GM18868 (cell line): ENCODE measurements around the gene ACBD4.

Experiments
- ATAC-seq: cut with Tn5 transposase; IDR thresholded peaks from one replicate; pipeline ENCODE4 v1.9.1; 2021; ENCODE audit warnings: mild to moderate bottlenecking, moderate library complexity; ENCODE audit not compliant: unreplicated experiment

The ACBD4 gene

GRCh38 chr17:45132572-45133463 is 2.7 kb upstream of the ACBD4 start:
- no peak for ATAC-seq

- ATAC-seq, result no peak
These were observed 698 bp downstream of the ACBD4 start for GRCh38 chr17:45135978-45136791.

DNA sequence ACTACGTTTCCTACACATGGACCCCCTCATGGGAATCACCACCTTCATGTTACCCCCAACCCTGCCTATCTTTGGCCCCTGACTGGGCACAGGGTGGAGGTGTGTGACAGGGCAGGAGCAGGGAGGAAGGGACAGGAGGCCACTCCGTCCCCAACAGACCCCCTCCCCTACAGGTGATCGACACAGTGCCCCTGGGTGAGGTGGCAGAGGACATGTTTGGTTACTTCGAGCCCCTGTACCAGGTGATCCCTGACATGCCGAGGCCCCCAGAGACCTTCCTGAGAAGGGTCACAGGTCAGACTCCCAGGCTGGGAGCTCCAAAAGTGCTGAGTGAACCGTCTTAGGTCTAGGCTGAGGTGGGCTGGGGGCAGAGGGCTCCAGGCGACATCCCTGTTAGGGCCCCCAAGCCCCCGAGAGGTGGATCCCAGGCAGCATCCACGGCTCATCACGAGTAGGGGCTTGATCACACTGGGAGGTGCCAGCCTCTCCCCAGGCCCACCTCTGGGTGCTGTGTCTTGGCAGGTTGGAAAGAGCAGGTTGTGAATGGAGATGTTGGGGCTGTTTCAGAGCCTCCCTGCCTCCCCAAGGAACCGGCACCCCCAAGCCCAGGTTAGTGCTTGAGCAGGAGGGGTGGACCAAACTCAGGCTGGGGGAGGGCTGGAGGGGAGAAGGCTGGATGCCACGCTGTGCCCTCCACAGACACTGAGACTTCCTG is 1.5 kb downstream of the ACBD4 start:
- no peak for ATAC-seq

DNA sequence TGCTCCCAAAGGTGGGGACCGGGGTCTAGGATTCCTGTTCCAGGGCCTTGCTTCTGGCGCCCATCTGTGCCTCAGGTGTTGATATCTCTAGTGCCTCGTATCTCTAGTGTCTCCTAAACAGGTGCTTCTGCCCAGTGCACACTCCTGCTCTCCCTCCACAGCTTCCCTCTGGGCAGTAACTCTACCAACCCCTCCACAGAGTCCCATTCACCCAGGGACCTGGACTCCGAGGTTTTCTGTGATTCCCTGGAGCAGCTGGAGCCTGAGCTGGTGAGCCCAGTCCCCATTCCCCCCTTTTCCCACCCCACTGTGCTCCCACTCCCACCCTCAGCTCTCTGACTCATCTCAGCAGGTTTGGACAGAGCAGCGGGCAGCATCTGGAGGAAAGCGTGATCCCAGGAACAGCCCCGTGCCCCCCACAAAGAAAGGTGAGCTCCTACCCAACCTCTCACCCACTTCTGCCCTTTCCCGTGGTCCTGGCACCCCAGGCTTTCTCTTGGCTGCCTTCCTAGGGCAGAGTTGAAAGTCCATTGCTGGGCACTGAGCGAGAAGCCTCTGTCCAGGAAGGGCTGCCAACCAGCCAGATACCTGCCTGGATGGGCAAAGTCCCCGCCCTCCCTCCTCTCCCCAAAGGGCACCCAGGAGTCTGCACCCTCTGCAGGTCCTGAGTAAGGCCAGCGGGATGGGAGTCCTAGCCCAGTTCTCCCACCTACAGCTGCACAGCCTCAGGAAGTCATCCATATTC is 2.2 kb downstream of the ACBD4 start:
- ATAC-seq, result no peak

- no peak for ATAC-seq
These were observed 3.5 kb downstream of the ACBD4 start for GRCh38 chr17:45138911-45139532.

DNA sequence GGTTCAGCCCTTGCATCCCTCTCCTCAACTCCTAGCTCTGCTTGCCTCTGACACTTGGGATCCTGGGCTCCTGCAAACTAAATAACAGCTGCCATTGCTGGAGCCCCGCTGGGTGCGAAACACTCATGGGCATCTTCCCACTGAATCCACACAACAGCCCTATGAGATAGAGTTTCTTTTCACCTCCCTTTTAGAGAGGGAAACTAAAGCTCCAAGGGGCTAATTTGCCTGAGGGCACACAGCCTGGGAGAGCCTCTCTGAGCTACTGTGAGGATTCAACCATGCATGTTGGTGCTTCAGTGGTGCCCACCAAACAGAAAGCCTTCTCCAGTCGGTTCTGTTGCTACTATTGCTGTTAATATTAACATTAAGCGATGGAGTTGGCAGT is 4.0 kb downstream of the ACBD4 start:
- ATAC-seq, result no peak

DNA sequence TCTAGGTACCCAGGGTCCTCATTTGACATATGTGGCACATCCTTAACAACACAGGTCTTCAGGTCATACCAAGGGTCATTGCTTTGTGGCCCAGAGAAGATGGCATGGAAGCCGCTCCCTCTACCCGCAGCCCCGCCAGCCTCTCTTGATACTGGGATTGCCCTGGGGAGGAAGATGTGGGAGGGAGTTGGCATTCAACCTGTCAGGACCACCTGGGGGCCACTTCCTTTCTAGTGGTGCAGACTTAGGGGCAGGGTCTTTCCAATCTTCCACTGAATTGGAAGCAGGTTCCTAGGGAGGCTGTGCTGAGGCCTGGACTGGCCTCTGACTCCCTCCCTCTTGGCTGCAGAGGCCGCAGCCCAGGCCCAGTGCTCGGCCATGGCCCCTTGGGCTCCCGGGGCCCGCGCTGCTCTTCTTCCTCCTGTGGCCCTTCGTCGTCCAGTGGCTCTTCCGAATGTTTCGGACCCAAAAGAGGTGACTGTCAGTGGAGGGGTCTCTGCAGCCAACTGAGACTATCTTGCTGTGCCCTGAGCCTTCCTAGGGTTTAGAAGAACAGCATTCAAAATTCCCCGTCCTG is 7.7 kb downstream of the ACBD4 start:
- ATAC-seq, result no peak

DNA sequence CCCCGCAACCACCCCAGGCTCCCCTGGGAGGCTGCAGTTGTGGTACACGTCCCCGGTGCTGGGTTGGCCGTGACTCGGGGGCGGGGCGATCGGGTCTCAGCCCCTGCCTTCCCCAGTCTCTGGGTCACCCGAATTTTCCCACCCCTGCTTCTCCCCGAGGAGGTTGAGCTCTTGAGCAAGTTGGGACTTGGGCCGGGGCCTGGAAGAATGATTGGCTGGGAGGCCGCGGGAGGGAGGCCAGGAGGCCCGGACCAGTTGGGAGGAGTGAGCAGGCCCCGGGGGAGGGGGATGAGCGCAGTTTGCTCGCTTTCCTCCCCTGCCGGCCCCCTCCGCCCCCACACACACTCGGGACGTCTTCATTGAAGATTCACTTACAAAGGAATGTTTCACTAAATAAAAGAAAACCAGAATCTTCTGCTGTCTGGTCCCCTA is 8.3 kb downstream of the ACBD4 start:
- no peak for ATAC-seq

DNA sequence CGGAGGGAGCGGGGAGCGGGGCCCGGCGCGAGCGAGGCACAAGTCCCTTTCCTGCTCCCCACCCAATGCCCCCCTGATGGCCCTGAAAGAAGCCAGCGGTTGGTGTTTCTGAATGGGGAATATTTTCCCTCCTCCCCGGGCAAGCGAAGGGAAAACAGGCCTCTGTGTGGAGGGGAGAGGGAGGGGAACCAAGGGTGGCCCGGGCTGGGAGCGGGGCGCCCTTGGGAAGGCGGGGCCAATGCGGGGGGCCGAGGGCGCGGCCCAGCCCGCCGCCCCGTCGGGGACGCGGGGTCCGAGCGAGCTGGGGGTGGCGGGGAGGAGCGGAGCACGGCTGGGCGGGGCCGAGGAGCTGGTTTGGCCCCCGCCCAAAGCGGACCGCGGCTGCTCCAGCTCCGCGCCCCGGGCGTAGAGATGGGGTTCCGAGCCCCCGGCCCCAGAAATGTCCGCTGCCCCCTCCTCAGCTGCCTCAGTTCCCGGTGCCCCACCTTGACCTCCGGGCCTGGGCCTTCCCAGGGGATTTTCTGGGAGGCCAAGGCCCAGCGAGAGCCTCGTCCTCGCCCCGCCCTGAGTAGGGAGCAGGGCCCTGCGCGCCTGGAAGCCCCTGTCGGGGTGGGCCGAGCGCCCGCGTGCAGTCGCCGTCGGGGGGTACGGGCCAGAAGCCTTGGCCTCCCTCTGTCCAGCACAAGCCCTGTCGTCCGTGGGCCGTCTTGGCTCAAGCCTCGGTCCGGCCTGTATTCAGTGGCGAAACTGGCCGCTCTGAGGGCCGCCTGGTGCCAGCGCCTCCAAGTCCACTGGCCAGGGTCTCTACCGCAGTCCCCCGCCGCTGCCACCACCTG is 8.9 kb downstream of the ACBD4 start:
- no peak for ATAC-seq

GRCh38 chr17:45145035-45145389 is 9.5 kb downstream of the ACBD4 start:
- no peak for ATAC-seq

- no peak for ATAC-seq
These were observed 10.7 kb downstream of the ACBD4 start for GRCh38 chr17:45146166-45146565.

DNA sequence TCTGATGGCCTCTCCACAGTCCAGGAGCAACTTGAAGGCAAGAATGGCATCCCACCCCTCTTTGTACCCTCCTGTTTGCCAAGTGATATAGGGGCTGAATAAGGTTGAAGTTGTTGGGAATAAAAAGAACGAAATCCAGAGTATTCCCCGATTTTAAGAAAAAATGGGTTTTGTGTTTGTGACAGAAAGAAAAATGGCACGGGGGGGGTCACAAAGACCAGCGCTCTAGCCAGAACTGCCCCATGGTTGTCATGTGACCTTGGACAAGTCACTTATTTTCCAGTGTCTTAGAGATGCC is 11.1 kb downstream of the ACBD4 start:
- ATAC-seq, result no peak

GRCh38 chr17:45146890-45147580 is 11.5 kb downstream of the ACBD4 start:
- no peak for ATAC-seq

- ATAC-seq, result no peak
These were observed 12.2 kb downstream of the ACBD4 start for GRCh38 chr17:45147581-45148182.

GRCh38 chr17:45148183-45149036 is 12.9 kb downstream of the ACBD4 start, which contains the start of gene HEXIM1:
Gene HEXIM1 (plus strand): TSS chr17:45148475. CDS start chr17:45149191, 716 bp downstream.
- ATAC-seq, result peak; percentile 59

- peak; percentile 32 for ATAC-seq
These were observed 13.7 kb downstream of the ACBD4 start for GRCh38 chr17:45149037-45149668.
